GM10248 (cell line): ENCODE results near the gene RAD23A.

Experiments used
- CTCF ChIA-PET: fragments of 300-600 bp; sonication (Branson Sonifier 250); formaldehyde crosslinking; extraction: SDS; loops from one replicate; lab custom pipeline; 2021; ENCODE audit warnings: antibody characterized with exemption; lab: Yijun Ruan, JAX
- POLR2A ChIA-PET: fragments of 350-650 bp; sonication (Branson Sonifier 250); formaldehyde crosslinking; extraction: SDS; loops from one replicate; lab custom pipeline; 2020; ENCODE audit warnings: antibody characterized with exemption; lab: Yijun Ruan, JAX
- DNase-seq: peaks from one replicate; pipeline ENCODE4 v3.0.0; 2012; ENCODE audit errors: extremely low spot score
- TF ChIP-seq, protein P1 (sequence below): IDR thresholded peaks from 2 replicates; pipeline ENCODE4 v1.5.1; 2012; ENCODE audit warnings: mild to moderate bottlenecking, low read depth; ENCODE audit errors: extremely low read depth, missing control alignments, control extremely low read depth

The RAD23A gene

GRCh38 chr19:12982648-12983047 is 37.0 kb downstream of the RAD23A start:
- TF ChIP-seq, protein P1, sequence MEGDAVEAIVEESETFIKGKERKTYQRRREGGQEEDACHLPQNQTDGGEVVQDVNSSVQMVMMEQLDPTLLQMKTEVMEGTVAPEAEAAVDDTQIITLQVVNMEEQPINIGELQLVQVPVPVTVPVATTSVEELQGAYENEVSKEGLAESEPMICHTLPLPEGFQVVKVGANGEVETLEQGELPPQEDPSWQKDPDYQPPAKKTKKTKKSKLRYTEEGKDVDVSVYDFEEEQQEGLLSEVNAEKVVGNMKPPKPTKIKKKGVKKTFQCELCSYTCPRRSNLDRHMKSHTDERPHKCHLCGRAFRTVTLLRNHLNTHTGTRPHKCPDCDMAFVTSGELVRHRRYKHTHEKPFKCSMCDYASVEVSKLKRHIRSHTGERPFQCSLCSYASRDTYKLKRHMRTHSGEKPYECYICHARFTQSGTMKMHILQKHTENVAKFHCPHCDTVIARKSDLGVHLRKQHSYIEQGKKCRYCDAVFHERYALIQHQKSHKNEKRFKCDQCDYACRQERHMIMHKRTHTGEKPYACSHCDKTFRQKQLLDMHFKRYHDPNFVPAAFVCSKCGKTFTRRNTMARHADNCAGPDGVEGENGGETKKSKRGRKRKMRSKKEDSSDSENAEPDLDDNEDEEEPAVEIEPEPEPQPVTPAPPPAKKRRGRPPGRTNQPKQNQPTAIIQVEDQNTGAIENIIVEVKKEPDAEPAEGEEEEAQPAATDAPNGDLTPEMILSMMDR, result no peak
- ChIA-PET POLR2A (no interaction called here), CTCF (interaction anchor here (1.1 to 6.3 kb wide), 5 partner anchors 17 to 111 kb away, joined by 3 to 59 read pairs (median 5); no protein-coding TSS in a partner anchor)
- no peak for DNase-seq

DNA sequence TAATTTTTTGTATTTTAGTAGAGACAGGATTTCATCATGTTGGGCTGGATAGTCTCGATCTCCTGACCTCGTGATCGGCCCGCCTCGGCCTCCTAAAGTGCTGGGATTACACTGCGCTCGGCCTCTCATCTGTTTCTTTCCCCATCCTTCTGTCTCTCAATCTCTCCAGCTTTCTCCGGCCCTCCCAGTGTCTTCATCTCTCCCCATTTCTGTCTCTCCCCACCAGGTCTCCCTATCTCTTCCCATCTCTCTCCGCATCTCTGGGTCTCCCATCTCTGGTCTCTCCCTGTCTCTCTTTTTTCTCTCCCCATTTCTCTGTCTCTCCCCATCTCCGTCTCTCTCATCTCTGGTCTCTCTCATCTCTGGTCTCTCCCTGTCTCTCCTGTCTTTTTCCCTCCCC is 37.4 kb downstream of the RAD23A start:
- TF ChIP-seq, protein P1, result no peak
- POLR2A ChIA-PET, result no interaction called here
- CTCF ChIA-PET, result interaction anchor here (1.0 to 6.3 kb wide), 7 partner anchors 18 to 112 kb away, joined by 3 to 59 read pairs (median 5); no protein-coding TSS in a partner anchor
- DNase-seq, result no peak

DNA sequence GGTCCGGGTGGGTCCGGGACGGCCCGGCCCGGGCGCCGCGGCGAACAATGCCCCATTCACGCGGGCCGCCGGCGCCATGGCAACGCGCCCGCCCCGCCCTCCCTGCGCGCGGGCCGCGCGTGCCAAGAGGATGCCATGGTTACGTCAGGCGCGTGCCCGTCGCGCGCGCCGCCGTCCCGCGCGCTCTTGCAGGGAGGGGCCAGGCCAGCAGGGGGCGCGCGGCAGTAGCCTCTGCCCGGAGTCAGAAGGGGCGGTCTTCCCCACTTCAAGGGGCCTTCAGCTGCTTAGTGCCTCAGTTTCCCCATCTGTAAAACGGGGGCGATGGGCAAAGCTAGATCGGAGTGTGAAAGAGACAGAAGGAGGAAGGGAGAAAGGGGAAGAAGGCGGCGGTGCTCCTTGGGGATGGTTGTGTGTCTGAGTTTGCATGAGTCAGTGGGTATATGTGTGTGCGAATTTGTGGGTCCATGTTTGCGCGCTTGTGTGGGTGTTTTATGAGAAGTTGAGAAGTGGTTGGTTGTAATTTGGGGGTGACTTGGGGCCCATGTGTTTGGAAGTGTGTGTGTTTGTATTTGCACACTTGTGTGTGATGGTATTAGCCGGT is 38.0 kb downstream of the RAD23A start:
- POLR2A ChIA-PET, result no interaction called here
- peak; percentile 88 for DNase-seq
- CTCF ChIA-PET, result interaction anchor here (0.6 to 6.3 kb wide), 9 partner anchors 9 to 111 kb away, joined by 3 to 59 read pairs (median 5); no protein-coding TSS in a partner anchor
- TF ChIP-seq, protein P1, result peak; percentile 95

DNA sequence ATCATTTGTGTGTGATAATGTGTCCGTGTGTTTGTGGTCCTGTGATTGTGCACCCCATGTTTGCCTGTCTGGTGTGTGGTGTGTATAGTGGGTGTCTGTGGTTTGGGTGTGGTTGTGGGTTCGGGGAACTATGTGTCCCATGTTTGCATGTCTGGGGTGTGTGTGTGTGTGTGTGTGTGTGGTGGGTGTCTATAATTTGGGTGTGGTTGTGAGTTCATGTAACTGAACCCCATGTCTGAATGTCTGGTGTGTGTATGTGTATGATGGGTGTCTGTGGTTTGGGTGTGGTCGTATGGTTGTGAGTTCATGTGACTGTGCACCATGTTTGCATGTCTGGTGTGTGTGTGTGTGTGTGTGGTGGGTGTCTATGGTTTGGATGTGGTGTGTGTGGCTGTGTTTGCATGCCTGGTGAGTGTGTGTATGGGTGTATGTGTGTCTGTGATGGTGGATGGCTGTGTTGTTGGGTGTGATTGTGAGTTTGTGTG is 38.5 kb downstream of the RAD23A start:
- DNase-seq, result no peak
- TF ChIP-seq, protein P1, result no peak
- CTCF ChIA-PET, result interaction anchor here (0.6 to 6.3 kb wide), 9 partner anchors 10 to 110 kb away, joined by 3 to 59 read pairs (median 5); no protein-coding TSS in a partner anchor
- POLR2A ChIA-PET, result no interaction called here

- ChIA-PET CTCF (interaction anchor here (1.2 to 6.3 kb wide), 9 partner anchors 15 to 120 kb away, joined by 3 to 59 read pairs (median 6); no protein-coding TSS in a partner anchor), POLR2A (no interaction called here)
- TF ChIP-seq, protein P1, result no peak
- no peak for DNase-seq
Observed at GRCh38 chr19:12984683-12985048, 39.0 kb downstream of the RAD23A start.

DNA sequence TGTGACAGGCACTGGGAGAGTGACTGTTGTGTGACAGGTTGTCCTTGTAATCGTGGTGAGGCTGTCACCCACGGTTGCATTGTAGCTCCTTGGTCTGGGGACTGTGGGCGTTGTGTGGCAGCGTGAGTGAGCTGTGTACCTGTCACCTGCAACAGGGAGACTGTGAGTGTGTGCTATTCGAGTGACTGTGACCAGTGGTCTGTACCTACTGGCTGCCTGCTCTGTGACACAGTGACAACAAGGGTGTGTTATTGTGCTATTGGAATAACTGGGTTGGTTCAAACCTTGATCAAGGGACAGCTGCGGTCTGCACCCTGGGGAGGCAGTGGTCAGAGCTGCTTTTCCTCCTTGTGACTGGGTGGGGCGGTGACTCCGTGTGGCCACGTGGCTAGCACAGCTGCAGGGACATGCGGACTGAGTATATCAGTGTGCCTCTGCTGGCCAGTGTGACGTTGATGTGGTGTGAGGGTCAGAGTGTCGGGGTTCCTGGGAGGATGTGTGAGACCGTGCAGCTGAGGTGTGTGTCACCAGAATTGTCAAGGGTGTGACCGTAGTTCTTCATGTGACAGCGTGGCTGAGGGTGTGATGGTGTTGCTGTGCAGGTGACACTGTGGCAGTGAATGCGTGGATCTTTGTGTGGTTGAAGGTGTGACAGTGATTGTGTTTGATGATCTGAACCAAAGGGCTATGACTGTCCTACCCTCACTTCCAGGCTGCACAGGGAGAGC is 39.6 kb downstream of the RAD23A start:
- ChIA-PET CTCF (interaction anchor here (0.6 to 6.3 kb wide), 10 partner anchors 8 to 605 kb away, joined by 3 to 59 read pairs (median 6); no protein-coding TSS in a partner anchor), POLR2A (interaction anchor here (0.6 kb wide), 1 partner anchor 8 kb away, joined by 3 read pairs; no protein-coding TSS in a partner anchor)
- no peak for DNase-seq
- TF ChIP-seq, protein P1, result no peak
